HG02981 (cell line): ENCODE data around the gene SPSB3.

Experiments used
- ATAC-seq: cut with Tn5 transposase; IDR thresholded peaks from one replicate; pipeline ENCODE4 v1.9.1; 2021; ENCODE audit warnings: mild to moderate bottlenecking, moderate library complexity; ENCODE audit not compliant: unreplicated experiment

SPSB3 gene

DNA sequence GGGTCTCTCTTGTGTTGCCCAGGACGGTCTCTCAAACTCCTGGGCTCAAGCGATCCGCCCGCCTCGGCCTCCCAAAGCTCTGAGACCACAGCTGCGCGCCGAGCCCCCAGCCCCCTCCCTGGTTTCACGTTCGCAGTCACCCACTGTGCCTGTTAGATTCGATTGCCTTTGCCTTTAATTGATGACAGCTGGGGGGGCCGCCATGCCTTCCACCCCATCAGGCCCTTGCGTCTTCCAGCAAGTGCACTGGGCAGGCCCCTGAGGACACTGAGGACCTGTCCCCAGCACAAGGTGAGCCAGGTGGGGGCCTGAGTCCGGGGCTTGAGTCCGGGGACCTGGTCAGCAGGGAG lies 7.9 kb upstream of the SPSB3 start:
- ATAC-seq = no peak

- ATAC-seq = no peak
Measured at GRCh38 chr16:1789643-1790045, 7.3 kb upstream of the SPSB3 start.

DNA sequence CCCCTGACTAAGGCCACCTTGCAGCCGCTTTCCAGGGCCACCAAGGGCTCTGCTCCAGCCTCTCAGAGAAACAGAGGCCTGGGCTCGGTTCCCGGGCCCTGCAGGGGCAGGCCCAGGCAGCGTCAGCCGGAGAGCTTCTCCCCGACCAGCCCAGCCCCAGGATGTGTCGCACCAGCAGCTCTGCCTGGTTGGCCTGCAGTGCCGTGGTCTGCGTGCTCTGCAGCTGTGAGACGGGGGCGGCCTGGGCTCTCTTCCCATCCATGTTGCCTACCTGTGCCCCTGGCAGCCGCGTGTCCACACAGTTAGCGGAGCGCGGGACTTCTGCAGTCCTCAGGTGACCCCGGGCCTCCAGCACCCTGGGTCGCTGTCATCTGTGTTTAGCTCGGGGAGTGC lies 6.3 kb upstream of the SPSB3 start:
- ATAC-seq = no peak

DNA sequence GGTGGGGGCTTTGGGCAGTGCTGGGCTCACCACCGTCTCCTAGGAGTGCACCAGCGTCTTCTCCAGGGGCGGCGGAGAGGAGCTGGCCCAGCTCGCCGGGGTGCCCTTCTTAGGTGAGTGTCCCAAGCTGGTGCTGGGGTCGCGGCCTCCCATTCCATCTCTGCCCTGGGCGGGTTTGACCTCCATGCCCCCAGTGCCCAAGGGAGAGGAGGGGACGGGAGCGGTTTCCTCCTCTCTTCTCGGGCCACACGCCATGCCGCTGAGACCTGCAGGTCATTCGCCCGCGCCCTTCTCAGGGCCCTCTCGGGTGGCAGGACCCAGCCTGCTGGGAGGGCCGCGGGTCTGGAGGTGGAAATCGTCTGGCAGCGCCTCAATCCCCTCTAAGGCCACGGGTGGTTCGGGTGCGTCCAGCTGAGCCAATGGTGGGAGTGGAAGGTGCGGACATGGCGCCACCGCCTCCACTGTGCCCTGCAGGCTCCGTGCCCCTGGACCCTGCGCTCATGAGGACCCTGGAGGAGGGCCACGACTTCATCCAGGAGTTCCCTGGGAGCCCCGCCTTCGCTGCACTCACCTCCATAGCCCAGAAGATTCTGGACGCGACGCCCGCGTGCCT lies 5.8 kb upstream of the SPSB3 start:
- no peak for ATAC-seq

DNA sequence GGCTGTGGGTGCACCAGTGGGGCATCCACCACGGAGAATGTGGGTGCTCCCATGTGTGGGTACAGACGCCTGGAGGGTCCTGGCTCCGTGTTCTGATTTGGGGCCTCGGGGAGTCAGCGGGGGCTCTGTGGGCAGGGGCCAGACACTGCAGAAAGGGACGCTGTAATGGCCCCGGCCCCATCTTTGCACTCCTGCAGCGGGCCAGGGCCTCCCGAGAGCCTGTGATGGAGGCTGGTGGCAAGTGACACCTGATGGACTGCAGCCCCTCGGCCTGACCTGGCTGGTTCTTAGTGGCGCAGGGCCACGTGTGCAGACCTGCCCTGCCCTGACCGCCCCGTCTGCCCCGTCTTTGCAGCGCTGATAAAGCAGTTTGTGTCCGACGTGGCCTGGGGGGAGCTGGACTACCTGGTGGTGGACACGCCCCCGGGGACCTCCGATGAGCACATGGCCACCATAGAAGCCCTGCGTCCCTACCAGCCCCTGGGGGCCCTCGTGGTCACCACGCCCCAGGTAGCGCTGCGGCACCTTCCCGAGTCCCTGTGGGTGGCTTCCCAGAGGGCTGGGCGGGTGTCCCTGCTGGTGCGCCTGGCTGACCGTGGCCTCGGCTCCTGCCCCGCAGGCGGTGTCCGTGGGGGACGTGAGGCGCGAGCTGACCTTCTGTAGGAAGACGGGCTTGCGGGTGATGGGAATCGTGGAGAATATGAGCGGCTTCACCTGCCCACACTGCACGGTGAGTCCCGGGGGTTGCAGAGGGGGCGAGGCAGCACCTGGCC lies 5.1 kb upstream of the SPSB3 start:
- no peak for ATAC-seq

- ATAC-seq = no peak
Measured at GRCh38 chr16:1787056-1787321, 4.6 kb upstream of the SPSB3 start.

GRCh38 chr16:1786242-1787055 lies 4.1 kb upstream of the SPSB3 start:
- no peak for ATAC-seq

- ATAC-seq = no peak
Measured at GRCh38 chr16:1785846-1786170, 3.4 kb upstream of the SPSB3 start.

GRCh38 chr16:1784977-1785845 lies 2.8 kb upstream of the SPSB3 start:
- ATAC-seq = no peak

DNA sequence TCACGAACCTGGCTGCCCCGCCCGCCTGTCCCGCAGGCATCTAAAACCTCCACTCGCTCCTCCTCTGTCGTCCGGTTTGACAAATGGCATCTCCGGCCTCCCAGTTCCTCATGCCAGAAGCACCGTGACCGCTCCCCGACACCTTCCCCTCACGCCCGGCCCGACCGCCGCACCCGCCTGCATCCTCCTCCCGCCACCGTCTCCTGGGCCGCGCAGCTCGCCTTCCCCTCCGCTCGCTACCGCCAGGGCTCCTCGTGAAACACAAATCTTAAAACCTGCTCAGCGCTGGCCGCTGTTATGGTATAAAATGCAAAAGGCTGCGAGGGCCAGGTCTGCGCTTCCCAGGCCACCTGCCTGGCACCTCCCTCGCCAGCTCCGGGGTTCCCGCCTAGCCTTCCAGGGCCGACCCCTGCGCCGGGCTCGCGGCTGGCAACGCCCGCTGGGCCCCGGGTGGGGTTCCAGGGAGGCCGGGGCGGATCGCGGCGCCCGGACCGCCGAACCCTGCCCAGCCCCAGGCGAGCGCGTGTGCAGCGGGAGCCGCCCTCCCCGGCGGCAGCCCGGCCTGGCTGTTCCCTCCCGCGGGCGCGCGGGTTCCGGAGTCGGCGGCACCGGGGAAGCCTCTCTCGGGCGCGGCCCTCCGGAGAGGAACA lies 488 bp downstream of the SPSB3 start:
- peak; percentile 5 for ATAC-seq

DNA sequence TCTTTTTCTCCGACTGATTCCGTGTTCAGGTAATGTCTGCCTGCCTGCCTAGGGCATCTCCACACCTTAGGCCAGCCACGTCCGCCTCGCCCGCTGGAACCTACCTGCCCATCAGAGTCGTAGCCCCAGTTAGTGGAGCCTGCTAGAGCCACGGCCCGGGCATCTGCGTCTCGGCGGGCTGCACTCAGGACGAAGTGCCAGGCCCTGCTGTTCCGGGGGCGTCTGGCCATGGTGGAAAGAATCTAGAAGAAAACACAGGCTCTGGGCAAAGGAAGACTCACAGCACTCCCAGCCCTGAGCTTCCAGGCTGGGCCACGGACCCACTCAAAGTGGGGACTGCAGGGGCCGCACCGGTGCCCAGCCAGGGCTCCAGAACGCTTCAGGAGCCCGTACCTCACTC lies 1.1 kb downstream of the SPSB3 start:
- ATAC-seq = no peak

DNA sequence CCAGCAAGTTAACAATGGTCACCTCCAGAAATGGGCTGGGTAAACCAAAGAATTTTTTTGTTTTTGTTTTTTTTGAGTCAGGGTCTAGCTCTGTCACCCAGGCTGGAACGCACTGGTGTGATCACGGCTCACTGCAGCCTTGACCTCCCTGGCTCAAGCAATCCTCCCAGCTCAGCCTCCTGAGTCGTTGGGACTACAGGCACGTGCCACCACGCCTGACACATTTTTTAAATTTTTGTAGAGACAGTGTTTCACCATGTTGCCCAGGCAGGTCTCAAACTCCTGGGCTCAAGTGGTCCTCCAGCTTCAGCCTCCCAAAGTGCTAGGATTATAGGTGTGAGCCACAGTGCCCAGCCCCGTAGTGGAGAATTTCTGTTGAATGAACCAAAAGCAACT lies 1.7 kb downstream of the SPSB3 start:
- ATAC-seq = no peak

- no peak for ATAC-seq
Measured at GRCh38 chr16:1779741-1780676, 2.4 kb downstream of the SPSB3 start.

DNA sequence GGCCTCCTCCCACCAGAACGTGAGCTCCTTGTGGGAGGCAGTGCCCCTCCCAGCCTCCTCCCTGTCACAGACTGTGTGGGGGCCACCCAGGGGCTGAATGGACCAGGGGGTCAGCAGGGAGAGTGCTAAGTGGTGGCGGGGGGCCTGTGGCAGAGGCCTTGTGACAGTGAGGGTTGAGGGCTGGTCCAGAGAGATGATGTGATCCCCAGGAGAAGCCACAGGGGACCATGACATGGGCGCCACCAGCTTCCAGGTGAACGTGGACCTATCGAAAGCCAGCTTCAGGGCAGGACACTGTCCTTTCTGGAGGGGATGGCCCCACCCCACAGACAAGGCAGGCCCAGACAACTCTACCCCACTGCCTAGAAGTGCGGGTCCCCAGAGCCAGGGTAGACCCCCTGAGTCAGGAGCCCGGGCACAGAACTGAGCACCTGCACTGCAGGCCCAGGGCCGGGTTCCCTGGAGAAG lies 3.1 kb downstream of the SPSB3 start:
- no peak for ATAC-seq

DNA sequence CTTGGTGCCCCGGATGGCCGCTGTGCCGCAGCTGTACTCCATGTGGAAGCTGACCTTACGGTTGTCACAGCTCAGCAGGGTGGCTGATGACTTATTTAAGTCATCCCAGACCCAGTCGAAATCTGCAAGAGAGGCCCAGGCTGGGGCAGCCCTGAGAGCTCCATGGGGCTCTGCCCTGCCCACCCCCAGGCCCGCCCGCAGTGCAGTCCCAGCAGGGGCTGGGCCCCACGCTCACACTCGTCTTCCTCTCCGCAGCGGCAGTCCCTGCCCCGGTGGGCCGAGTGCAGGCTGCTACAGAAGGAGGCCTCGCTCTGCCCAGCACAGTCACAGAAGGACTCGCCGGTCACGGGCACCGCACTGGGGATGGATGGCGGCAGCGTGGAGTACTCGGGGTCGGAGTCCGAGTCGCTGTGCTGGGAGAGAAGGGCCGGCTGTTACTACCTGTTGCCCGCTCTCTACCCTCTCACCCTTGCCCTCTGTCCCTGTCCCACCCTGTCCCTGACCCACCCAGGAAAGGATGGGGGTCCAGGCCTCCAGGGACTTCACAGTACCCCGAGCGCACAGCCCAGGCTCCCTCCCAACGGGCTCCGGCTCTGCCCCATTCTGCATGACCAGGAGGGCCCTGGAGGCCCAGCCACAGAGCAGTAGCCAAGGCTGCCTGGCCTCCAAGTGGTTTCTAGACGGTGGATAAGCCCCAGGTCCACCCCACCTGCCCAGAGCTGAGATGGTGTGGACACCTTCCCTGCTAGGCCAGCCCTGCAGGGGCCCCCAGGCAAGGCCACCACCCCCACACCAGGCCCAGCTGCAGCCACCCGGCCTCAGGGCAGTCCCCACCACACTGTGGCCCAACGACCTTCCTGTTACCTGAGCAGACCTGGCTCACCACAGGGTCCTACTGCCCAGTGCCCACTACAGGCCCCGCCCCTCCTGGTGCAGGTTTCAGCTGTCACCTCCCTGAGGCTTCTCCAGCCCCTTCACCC lies 3.9 kb downstream of the SPSB3 start:
- ATAC-seq = no peak

DNA sequence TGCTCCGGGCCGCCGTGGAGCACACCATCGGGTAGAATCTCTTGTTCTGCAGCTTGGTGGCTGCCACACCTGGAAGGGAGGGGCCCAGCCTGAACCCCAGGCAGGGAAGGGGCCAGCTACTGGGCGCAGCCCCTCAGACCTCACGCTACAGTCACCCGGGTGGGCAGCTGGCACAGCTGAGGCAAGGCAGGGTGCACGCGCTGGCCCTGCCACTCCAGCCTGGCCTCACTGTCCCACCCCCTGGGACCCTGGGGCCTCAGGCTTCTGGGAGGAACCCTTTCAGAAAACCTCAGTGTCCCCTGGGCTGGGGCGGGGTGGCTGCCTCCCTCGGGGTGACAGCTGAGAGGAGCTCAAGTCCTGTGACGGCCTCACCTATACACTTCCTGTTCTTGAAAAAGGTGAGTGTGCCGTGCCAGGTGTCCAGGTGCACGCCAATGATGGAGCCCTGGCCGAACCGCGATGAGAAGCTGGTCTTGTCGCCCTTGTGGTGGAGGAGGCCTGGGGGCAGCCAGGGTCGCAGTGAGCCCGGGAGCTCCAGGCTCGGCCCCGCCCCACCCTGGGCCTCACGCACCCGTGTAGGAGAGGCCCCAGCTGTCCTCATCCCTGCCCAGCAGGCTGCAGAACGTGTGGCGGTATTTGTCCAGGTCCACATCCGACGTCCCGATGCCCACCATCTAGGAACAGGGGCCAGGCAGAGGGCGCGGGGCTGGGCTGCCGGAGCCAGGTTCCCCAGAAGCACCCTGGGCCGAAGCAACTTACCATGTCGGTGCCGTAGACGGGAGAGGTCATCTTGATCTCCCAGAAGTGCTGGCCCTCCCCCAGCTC lies 4.8 kb downstream of the SPSB3 start:
- ATAC-seq = no peak

DNA sequence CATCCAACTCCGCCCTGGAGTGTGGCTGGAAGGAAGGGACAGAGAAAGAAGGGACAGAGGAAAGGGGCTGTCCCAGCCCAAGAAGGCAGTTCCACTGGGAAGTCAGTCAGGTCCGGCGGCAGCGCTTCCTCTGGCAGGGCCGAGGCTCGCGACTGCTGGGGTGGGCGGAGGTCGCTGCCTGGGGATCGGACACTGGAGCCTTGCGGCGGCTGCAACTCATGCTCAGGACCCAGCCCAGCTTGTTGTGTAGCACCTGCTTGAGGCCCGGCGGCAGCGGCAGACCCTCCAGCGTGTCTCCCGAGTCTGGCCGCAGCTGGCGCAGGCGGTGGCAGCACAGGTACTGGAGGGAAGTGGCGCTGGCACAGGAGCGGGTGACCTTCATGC lies 5.4 kb downstream of the SPSB3 start:
- ATAC-seq = no peak

- ATAC-seq = no peak
Measured at GRCh38 chr16:1776672-1776955, 5.8 kb downstream of the SPSB3 start.
